Epithelial cell of proximal tubule (primary cell): ENCODE data around the gene KRT3. TPM values are rescaled to one million over a fixed set of nuclear protein-coding genes. Genes with fewer than 3 reads are reported as not detected.

Source experiments
- DNase-seq: peaks from one replicate; pipeline ENCODE4 v3.0.0-alpha.2; 2011; ENCODE audit warnings: low read depth
- H3K4me3 ChIP-seq: 2 replicates; pipeline ENCODE4 v1.5.1; 2011; ENCODE audit warnings: low read depth, mild to moderate bottlenecking, low read length
- total RNA-seq: library from RNA; depleted of rRNA; stranded (reverse); fragments of >200 nt; gene quantifications from 2 replicates; pipeline ENCODE4 v1.2.3, GENCODE V29; 2015
- TF ChIP-seq, protein P1 (sequence below): conservative IDR thresholded peaks from 2 replicates; pipeline ENCODE4 v1.5.1; 2012; ENCODE audit warnings: low read depth, mild to moderate bottlenecking, low read length

KRT3 gene
- total RNA-seq, 1 donor from 2014 or later = 0.06 TPM

DNA sequence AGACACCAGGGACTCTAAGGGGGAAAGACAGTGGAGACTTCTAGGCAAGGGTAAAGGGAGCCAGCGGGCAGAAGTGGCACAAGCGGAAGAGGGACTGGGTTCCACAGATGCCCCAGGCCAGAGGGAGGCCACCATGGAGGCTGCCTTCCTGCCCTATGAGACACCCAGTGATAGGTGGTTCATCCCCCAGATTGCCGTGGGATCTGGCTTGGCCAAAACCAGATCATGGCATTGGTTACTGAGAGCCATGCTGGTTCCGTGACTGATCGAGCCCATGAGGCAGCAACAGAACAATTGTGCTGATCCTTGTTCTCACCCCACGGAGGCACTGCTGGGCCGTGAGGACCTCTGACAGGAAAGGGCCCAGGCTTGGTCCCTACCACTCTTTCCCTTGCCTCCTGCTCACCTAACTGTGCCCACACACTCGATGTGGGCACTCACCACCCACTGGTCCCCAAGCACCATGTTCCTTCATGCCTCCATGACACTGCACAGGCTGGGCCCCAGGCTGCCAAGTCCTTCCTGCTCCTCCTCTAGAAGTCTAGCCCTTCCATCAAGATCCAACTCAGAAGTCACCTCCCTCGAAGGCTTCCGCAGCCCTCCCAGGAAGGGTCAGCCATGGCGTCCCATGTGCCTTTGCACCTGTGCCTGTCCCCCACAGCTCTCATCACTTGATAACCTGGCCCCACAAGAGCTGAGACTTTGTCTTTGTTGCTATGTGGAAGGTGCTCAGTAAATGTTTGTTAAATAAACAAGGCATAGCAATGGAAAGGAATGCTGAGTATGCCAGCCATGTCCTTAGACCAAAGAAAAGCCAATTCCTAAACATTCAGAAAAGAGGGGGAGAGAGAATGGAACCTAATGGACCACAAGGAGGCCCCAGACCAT lies 30.9 kb upstream of the KRT3 start:
- TF ChIP-seq, protein P1, sequence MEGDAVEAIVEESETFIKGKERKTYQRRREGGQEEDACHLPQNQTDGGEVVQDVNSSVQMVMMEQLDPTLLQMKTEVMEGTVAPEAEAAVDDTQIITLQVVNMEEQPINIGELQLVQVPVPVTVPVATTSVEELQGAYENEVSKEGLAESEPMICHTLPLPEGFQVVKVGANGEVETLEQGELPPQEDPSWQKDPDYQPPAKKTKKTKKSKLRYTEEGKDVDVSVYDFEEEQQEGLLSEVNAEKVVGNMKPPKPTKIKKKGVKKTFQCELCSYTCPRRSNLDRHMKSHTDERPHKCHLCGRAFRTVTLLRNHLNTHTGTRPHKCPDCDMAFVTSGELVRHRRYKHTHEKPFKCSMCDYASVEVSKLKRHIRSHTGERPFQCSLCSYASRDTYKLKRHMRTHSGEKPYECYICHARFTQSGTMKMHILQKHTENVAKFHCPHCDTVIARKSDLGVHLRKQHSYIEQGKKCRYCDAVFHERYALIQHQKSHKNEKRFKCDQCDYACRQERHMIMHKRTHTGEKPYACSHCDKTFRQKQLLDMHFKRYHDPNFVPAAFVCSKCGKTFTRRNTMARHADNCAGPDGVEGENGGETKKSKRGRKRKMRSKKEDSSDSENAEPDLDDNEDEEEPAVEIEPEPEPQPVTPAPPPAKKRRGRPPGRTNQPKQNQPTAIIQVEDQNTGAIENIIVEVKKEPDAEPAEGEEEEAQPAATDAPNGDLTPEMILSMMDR = peak; percentile 3
- DNase-seq = no peak
- H3K4me3 ChIP-seq = no peak overlapping the region

DNA sequence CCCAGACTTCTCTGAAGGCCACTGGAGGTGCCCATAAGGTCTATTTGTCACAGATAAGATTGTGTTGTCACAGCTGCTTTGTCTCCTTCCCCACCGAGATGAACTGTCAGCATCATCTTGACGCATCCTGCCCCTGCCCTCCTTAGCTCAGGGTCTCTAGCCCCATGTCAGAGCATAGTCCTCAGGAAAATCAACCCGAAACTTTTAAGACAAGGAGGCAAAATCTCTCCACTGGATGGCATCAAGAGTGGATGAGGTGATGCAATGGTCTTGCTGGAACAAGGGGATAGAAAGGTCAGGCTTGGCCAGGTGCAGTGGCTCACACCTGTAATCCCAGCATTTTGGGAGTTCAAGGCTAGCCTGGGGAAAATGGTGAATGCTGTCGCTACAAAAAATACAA lies 30.0 kb upstream of the KRT3 start:
- H3K4me3 ChIP-seq = no peak overlapping the region
- TF ChIP-seq, protein P1 = no peak
- DNase-seq = no peak

DNA sequence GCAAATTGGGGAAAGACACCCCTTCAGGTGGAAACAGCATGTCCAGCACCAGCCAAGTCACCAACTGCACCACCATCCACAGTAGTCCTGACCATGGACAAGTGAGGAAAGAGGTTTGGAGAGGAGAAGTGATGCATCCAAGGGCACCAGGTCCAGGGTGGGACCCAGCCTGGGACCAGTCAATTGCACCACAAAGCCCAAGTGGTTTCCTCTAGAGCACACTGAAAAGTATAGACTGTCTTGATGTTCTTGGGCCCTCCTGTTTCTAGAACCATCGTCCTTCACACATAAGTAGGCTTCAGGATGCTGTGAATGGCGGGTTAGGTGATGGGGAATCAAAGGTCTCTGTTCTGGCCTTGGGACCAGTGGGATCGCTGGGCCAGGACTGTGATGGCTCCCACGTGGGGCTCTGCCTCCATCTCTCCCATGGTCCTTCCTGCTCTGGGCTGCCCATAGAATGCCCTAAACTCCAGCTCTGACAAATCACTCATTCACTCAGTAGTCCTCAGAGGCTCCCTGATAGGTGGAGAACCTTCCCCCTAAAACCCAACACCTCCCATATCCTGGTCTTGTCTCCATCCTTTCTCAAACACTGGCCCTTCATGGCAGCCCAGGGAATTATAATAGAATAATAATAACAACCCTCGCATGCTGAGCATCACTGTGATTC lies 29.0 kb upstream of the KRT3 start:
- no peak overlapping the region for H3K4me3 ChIP-seq
- TF ChIP-seq, protein P1 = no peak
- DNase-seq = no peak

DNA sequence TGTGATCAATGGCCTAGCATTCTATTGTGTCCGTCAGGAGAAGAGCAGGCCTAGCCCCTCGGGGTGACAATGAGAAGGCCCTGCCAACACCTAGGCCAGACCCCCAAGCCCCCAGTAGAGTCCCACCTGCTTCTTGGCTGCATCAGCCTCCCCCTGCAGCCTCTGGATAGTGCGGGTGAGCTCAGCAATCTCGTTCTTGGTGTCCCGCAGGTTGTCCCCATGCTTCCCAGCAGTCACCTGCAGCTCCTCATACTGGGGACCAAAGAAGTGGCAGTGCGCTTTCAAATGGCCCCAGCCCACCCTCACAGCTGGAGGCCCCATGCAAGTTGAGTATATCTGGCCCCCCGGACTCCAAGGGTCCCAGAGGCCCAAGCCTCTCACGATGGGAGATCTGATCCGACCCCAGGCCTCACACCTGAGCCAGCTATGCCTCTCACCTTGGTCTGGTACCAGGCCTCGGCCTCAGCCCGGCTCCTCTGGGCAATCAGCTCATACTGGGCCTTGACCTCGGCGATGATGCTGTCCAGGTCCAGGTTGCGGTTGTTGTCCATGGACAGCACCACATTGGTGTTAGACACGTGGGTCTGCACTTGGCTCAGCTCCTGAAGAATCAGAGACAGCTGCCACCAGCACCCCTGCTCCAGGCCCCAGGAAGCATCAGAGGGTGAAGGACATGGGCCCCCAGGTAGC lies 28.0 kb upstream of the KRT3 start:
- no peak overlapping the region for H3K4me3 ChIP-seq
- TF ChIP-seq, protein P1 = no peak
- DNase-seq = no peak

DNA sequence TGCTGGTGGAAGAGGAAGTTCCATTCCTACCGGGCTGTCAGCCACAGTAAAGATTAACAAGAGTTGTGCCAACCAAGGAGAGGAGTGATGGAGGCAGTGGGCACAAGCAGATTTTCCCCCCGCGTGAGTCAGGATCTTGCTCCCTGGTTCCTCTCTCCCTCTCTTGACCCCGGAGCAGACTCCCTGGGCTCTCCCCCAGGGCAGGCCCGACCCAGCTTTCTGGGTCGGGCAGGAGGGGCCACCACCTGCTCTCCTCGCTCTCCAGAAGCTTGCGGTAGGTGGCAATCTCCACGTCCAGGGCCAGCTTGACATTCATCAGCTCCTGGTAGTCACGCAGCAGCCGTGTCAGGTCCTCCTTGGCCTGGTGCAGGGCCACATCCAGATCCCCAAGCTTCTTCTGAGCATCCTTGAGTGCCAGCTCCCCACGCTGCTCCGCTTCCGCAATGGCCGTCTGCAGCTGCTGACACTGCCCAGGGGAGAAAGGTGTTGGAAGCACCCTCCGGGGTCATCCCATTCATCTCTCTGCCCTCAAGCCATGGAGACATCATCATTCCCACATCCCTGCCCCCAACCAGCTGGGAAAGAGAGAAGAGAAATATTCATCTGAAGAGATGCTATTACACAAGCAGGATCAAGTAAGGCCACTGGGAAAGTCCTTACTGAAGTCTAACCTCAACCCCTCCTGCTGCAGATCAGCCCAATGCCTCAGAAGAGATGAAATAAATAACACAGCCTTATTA lies 27.0 kb upstream of the KRT3 start:
- TF ChIP-seq, protein P1 = no peak
- no peak overlapping the region for H3K4me3 ChIP-seq
- no peak for DNase-seq

DNA sequence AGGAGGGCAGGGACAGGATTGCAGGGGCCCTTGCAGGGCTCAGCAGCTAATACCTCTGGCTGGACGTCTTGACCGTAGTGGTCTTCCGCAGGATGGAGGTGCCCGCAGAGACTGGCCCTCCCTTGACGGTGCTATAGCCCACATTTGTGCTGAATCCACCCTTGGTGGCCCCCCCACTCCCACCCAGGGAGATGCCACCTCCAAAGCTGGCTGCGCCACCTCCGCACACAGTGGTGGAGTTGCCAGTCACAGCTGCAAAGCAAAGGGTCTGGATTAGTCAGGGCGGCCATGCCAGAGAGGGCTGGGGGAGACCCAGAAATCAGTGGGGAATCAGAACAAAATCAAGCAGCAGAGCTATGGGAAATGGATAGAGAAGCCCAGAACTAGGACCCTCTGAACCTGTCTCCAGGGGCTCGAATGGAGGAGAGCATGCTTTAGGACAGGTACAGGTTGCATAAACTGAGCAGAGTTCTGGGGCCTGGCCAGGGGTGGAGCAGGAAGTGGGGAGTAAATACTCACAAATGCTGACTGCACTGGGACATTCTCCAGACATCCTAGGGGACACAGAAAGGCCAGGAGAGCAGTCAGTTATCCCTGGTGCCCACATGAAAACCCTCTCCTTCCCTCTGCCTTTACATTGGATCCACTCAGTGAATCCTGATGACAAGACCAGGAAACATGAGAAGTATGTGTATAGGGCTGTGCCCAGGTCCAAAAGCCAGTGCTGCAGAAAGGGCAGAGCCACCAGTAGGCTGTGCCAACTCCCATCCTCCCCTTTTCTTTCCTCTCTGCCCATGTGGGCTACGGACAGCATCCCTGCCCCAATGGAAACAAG lies 26.1 kb upstream of the KRT3 start:
- TF ChIP-seq, protein P1 = no peak
- no peak for DNase-seq
- H3K4me3 ChIP-seq = no peak overlapping the region
